Inflammatory macrophage (primary cell): ENCODE measurements around the gene DNAL4.

Experiments used
- DNase-seq, 2 donors: peaks; one replicate each; pipeline ENCODE4 v3.0.0-alpha.2; 2020 to 2022
- total RNA-seq, 18 experiments: gene quantifications; one replicate each; lab custom pipeline; 2026; ENCODE audit warnings: mixed read lengths in 6 of 18, inconsistent platforms in 2 of 18; lab: John Stamatoyannopoulos, UW

Gene DNAL4
- total RNA-seq = 1.4 to 6.6 (median 5.2) reads per million in 18 experiments

- DNase-seq = peak; percentile 97 to 100
Measured at GRCh38 chr22:38793721-38794466, at the start of gene DNAL4. Gene DNAL4 (minus strand): TSS chr22:38794143. CDS start chr22:38782731, 11,412 bp downstream.

GRCh38 chr22:38843201-38843656 lies 49.3 kb upstream of the DNAL4 start:
- DNase-seq = peak; percentile 17 to 54

GRCh38 chr22:38842512-38843200 lies 48.7 kb upstream of the DNAL4 start:
- DNase-seq = no peak

GRCh38 chr22:38841635-38842034 lies 47.7 kb upstream of the DNAL4 start:
- DNase-seq = no peak

- DNase-seq = no peak
Measured at GRCh38 chr22:38841211-38841610, 47.3 kb upstream of the DNAL4 start.

- no peak for DNase-seq
Measured at GRCh38 chr22:38840129-38840528, 46.2 kb upstream of the DNAL4 start.

- DNase-seq = no peak
Measured at GRCh38 chr22:38839686-38840085, 45.7 kb upstream of the DNAL4 start.

GRCh38 chr22:38837414-38837928 lies 43.5 kb upstream of the DNAL4 start:
- DNase-seq = no peak

- no peak for DNase-seq
Measured at GRCh38 chr22:38835888-38836301, 42.0 kb upstream of the DNAL4 start.

- no peak for DNase-seq
Measured at GRCh38 chr22:38834991-38835390, 41.0 kb upstream of the DNAL4 start.

GRCh38 chr22:38834215-38834953 lies 40.4 kb upstream of the DNAL4 start:
- DNase-seq = peak in 1 of 2 donors; percentile 46

- DNase-seq = no peak
Measured at GRCh38 chr22:38833061-38833460, 39.1 kb upstream of the DNAL4 start.

GRCh38 chr22:38832005-38832978 lies 38.3 kb upstream of the DNAL4 start:
- peak in 1 of 2 donors; percentile 50 for DNase-seq

GRCh38 chr22:38831166-38831945 lies 37.4 kb upstream of the DNAL4 start:
- peak; percentile 86 to 93 for DNase-seq

- no peak for DNase-seq
Measured at GRCh38 chr22:38830845-38831108, 36.8 kb upstream of the DNAL4 start.

GRCh38 chr22:38830026-38830844 lies 36.3 kb upstream of the DNAL4 start:
- no peak for DNase-seq

- DNase-seq = no peak
Measured at GRCh38 chr22:38829485-38829884, 35.5 kb upstream of the DNAL4 start.

- no peak for DNase-seq
Measured at GRCh38 chr22:38828616-38829205, 34.8 kb upstream of the DNAL4 start.

GRCh38 chr22:38828191-38828590 lies 34.2 kb upstream of the DNAL4 start:
- no peak for DNase-seq

- DNase-seq = no peak
Measured at GRCh38 chr22:38827510-38827909, 33.6 kb upstream of the DNAL4 start.
